Measurements from ENCODE around the gene TMSB4X. TPM values are rescaled to one million over a fixed set of nuclear protein-coding genes. Genes with fewer than 3 reads are reported as not detected.

TMSB4X gene
- total and polyA plus RNA-seq, 2 experiments from 2014 or later: 144 to 543 TPM

DNA sequence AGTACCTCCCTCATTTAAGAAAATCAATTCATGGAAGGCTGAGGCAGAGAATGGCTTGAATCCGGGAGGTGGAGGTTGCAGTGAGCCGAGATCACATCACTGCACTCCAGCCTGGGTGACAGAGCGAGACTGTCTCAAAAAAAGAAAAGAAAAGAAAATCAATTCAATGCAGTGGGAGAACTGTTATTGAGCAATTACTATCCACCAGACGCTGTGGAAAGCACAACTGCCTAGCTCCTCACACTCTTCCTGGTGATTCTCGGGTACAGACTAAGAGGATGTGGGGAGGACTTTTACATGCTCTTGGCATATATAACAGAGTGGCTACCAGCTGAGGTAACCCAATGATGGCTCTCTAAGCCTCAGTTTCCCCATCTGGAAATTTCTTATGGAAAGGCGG is 2.7 kb upstream of the TMSB4X start:
- H3K9me3 ChIP-seq (ENCODE audit: low read depth): no peaks in the 10 kb centered on the region
- TF ChIP-seq, protein P1, sequence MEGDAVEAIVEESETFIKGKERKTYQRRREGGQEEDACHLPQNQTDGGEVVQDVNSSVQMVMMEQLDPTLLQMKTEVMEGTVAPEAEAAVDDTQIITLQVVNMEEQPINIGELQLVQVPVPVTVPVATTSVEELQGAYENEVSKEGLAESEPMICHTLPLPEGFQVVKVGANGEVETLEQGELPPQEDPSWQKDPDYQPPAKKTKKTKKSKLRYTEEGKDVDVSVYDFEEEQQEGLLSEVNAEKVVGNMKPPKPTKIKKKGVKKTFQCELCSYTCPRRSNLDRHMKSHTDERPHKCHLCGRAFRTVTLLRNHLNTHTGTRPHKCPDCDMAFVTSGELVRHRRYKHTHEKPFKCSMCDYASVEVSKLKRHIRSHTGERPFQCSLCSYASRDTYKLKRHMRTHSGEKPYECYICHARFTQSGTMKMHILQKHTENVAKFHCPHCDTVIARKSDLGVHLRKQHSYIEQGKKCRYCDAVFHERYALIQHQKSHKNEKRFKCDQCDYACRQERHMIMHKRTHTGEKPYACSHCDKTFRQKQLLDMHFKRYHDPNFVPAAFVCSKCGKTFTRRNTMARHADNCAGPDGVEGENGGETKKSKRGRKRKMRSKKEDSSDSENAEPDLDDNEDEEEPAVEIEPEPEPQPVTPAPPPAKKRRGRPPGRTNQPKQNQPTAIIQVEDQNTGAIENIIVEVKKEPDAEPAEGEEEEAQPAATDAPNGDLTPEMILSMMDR (IDR thresholded peaks at IDR 0.05; ENCODE audit: low read depth, low read length): no peak
- DNase-seq (ENCODE audit: low read depth in 1 of 2, low spot score in 1 of 2): no peak
- H3K27ac ChIP-seq: no peak overlapping the region
- H3K4me3 ChIP-seq: no peak overlapping the region
- H3K36me3 ChIP-seq: no peaks in the 10 kb centered on the region
- no peaks in the 10 kb centered on the region for H3K27me3 ChIP-seq
- no peaks in the 10 kb centered on the region for H3K4me1 ChIP-seq (ENCODE audit: low read depth)

DNA sequence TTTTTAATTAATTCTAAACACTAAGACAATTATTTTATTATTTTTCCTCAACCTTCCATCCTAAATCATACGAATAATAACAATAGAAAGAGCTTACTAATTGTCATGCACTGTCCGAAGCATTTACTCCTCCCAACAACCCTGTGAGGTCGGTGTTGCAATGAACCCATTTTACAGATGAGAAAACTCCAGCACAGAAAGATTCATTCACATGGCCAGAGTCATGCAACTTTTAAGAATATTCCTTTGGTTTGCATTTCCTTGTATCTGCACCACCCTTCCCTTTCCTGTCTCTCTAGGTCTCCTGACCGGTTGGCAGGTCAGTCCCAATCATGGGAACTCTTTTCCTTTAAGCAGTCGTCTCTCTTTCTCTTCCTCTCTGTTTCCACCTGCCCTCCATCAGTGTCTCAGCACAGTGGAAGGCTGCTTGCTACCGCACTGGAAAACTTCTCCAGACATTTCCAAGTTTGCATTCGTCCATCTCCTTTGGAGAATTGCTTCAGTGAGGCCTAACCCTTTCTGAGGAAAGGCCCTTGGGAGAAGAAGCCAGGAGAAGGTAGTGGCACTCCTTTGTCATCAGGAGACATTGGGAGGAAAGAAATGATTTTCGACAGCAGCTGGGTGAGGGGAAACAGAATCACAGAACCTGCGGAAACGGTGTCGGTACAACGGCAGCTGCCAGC is 1.9 kb upstream of the TMSB4X start:
- H3K27ac ChIP-seq: no peak overlapping the region
- H3K27me3 ChIP-seq: no peaks in the 10 kb centered on the region
- no peak overlapping the region for H3K4me3 ChIP-seq
- H3K4me1 ChIP-seq (ENCODE audit: low read depth): no peaks in the 10 kb centered on the region
- DNase-seq (ENCODE audit: low read depth in 1 of 2, low spot score in 1 of 2): no peak
- TF ChIP-seq, protein P1 (IDR thresholded peaks at IDR 0.05; ENCODE audit: low read depth, low read length): no peak
- H3K9me3 ChIP-seq (ENCODE audit: low read depth): no peaks in the 10 kb centered on the region
- no peaks in the 10 kb centered on the region for H3K36me3 ChIP-seq

DNA sequence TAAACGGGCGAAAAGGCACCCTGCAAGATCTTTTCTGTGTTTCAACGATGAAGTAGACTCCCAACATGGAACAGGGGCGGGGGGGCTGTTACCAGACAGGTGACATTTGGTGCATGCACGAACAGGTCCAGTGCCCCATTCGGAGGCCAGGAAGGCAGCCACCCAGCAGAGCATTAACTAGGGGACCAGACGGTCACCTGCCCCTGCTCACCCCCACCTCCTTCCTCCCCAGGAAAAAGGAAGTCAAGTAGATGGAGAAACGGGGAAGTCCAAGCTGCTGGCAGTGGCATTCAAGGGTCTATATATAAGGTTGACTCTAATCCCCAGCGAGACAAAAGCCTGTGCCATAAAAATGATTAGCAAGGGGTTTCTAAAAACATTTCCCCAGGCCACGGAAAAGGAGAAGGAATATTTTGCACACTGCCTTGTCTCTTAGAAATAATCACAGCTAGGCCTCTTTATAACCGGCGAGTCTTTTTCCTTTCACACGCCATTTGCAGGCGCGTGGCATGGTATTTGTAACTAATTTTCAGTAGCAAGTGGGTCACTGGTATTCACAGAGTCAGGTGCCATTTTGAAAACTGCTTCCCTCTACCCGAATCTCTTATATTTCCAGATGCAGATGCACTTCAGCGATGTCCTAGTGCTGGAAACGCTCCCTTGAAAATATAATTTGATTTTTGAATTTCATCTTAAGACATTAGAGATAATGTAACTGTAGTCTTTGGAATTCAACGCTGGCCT is 1.2 kb upstream of the TMSB4X start:
- H3K27ac ChIP-seq: no peak overlapping the region
- TF ChIP-seq, protein P1 (IDR thresholded peaks at IDR 0.05; ENCODE audit: low read depth, low read length): no peak
- no peaks in the 10 kb centered on the region for H3K27me3 ChIP-seq
- H3K4me1 ChIP-seq (ENCODE audit: low read depth): no peaks in the 10 kb centered on the region
- no peaks in the 10 kb centered on the region for H3K9me3 ChIP-seq (ENCODE audit: low read depth)
- no peaks in the 10 kb centered on the region for H3K36me3 ChIP-seq
- DNase-seq (ENCODE audit: low read depth in 1 of 2, low spot score in 1 of 2): no peak
- H3K4me3 ChIP-seq: no peak overlapping the region

DNA sequence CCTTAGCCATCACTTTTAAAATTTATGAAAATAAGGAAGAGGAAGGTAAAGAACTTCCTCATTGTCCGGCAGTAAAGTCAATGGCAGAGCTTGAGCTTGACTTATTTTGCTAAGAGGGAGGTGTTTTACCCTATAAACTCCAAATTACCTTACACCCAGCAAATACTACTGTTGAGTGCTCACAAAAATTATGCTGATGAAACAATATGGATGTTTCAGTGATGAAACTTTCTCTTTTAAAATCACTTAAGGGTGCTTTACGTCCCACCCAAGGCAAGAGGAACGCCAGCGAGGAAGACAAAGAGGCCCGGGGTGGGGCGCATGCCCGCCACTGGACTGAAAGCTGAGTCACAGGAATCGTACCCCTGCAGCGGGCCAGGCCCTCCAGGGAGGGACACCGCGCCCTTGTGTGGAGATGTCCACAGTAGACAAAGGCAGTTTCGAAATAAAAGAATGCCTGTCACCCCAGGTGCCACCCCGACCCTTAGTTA is 560 bp upstream of the TMSB4X start:
- peak overlapping the region; percentile 91 for H3K4me3 ChIP-seq
- TF ChIP-seq, protein P1 (IDR thresholded peaks at IDR 0.05; ENCODE audit: low read depth, low read length): no peak
- no peaks in the 10 kb centered on the region for H3K9me3 ChIP-seq (ENCODE audit: low read depth)
- DNase-seq (ENCODE audit: low read depth in 1 of 2, low spot score in 1 of 2): peak in 1 of 2 donors; percentile 66
- no peaks in the 10 kb centered on the region for H3K27me3 ChIP-seq
- H3K36me3 ChIP-seq: no peaks in the 10 kb centered on the region
- H3K27ac ChIP-seq: no peak overlapping the region
- no peaks in the 10 kb centered on the region for H3K4me1 ChIP-seq (ENCODE audit: low read depth)

DNA sequence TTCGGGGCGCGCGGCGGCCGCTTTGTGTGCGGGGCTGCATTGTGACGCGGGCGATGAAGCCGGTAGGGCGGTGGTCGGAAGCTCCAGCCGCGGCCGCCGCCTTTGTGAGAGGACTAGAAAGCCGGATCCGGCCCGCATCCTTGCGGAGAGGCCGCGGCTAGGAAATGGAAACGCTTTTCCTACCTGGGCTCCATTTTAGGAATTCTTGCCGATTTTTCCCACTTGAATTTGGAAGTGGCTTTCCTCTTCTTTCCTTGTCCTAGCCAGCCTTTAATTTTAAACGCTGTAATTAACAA is 708 bp downstream of the TMSB4X start:
- peak in 1 of 2 donors; percentile 54 for DNase-seq (ENCODE audit: low read depth in 1 of 2, low spot score in 1 of 2)
- no peaks in the 10 kb centered on the region for H3K9me3 ChIP-seq (ENCODE audit: low read depth)
- H3K36me3 ChIP-seq: no peaks in the 10 kb centered on the region
- peak overlapping the region; percentile 91 for H3K4me3 ChIP-seq
- H3K27ac ChIP-seq: peak overlapping the region; percentile 36
- TF ChIP-seq, protein P1 (IDR thresholded peaks at IDR 0.05; ENCODE audit: low read depth, low read length): no peak
- no peaks in the 10 kb centered on the region for H3K27me3 ChIP-seq
- H3K4me1 ChIP-seq (ENCODE audit: low read depth): no peaks in the 10 kb centered on the region

Measured in cardiac muscle cell (in vitro differentiated cells and primary cell).